NCI-H69 (cell line): ENCODE data around the gene ATP10B.

Experiments used
- DNase-seq: peaks from one replicate; lab custom pipeline; 2025; lab: John Stamatoyannopoulos, UW

The ATP10B gene

GRCh38 chr5:160548949-160549645, 302.9 kb downstream of the ATP10B start:
- no peak for DNase-seq

DNA sequence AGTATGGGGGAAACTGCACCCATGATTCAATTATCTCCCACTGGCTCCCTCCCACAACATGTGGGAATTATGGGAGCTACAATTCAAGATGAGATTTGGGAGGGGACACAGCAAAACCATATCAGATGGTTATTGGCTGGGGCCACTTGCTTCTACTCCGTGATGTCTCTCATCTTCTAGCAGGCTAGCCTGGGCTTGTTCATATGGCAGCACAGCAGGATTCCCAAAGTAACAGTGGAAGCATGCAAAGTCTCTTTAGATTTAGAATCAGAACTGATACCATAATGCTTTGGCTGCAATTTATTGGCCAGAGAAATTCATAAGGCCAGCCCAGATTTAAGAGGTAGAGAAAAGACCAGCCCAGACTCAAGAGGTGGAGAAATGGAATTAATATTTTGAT, 304.1 kb downstream of the ATP10B start:
- no peak for DNase-seq

DNA sequence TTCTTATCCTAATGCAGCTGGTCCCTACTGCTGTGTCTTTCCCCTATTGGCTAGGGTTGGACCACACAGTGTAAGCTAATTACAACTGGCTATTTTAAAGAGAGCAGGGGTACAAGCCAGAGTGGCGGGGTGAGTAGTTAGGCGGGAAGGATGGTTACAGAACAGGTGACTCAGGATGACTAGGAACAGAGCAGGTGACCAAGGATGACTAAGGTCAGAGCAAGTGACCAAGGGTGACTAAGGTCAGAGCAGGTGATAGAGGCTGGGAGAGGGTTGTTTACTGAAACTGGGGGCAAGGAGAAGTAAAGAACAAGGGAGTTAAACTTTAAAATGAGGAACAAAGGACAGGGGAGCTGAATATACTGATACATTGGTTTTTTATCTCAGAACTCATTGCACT, 304.9 kb downstream of the ATP10B start:
- no peak for DNase-seq

GRCh38 chr5:160545832-160546231, 306.2 kb downstream of the ATP10B start:
- DNase-seq: no peak

- no peak for DNase-seq
Observed at GRCh38 chr5:160543395-160543794, 308.6 kb downstream of the ATP10B start.

GRCh38 chr5:160542840-160543239, 309.2 kb downstream of the ATP10B start:
- DNase-seq: no peak

DNA sequence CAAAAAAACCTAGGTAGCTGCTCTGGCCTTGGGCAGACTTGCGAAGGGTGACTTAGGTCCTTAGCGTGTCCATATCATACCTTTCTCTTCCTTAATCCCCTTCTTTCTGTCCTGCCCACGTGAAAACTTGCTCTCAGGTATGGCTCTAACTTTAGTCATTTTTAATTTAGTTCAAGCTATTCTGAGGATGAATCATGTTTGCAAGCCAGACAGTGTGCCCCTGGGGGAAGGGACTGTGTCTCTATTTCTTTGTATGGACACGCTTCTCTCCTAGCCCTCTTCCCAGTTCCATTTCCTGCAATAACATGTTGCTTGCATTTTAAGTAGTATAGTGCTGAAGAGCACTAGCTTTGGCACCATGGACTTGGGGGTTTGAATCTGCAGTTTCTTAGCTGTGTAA, 309.7 kb downstream of the ATP10B start:
- no peak for DNase-seq

DNA sequence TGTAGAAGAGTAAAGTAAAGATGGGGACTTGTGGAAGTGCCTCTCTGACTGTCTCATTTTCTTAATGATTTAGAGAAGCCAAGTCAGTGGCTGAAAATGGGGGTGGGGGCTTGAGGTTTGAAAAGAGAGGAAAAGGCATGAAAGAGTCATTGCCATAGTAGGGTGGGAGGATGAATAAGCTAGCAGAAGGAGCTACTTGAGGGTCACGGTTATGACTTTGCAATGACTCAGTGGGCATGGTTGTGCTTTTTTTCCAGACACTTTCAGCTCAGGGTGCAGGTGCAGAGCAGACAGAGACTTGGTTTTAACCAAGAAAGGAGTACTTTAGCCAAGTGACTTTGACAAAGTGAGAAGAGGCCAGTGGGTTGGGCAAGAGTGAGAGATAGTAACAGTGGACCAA, 312.6 kb downstream of the ATP10B start:
- DNase-seq: no peak

DNA sequence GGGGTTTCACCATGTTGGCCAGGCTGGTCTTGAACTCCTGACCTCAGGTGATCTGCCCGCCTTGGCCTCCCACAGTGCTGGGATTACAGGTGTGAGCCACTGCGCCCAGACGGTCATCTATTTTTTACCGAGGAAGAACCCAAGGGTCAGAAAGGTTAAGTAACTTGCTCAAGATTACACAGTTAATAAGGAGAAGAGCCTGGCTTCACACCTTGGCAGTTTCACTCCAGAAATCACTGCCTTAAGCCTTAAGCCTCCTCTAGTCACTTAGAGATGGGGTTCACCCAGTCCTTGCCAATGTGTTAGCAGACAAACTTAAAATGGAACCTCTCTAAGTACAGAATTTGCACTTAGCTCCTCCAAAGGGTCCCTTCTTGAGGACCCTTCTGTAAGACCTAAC, 314.1 kb downstream of the ATP10B start:
- no peak for DNase-seq

GRCh38 chr5:160537116-160537515, 314.9 kb downstream of the ATP10B start:
- DNase-seq: no peak

GRCh38 chr5:160534914-160535313, 317.1 kb downstream of the ATP10B start:
- DNase-seq: no peak

GRCh38 chr5:160534125-160534524, 317.9 kb downstream of the ATP10B start:
- DNase-seq: no peak

GRCh38 chr5:160525471-160526261, 326.3 kb downstream of the ATP10B start:
- DNase-seq: no peak

GRCh38 chr5:160524827-160525226, 327.2 kb downstream of the ATP10B start:
- DNase-seq: no peak

DNA sequence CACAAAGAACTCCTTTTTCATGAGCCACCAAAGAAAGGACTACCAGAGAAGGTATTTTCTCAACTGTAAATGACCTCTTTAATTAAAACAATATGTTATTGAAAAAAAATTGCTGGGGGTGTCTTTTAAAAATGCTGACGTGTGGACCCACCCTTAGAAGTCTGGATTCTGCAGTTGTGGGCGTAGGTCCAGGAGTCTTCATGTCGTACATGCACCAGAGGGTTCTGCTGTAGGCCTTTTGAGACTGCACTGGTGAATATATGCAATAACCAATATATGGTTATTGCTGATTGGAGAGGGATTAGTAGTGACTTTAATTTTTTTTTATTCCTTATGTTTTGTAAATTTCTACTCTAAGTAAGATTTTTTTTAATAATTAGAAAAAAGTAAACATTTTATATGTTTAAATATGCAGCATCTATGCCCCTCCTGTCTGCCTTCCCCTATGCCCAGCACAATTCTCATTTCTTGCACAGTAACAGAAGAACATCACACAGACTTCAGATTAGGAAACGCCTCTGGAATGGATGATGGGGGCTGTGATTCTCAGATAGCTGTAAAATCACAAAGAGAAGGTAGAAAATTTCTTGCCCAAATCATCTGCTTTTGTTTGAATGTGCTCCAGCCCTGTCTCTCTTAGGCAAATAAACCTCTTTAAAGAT, 328.4 kb downstream of the ATP10B start:
- no peak for DNase-seq

GRCh38 chr5:160521392-160521663, 330.7 kb downstream of the ATP10B start:
- DNase-seq: no peak

- no peak for DNase-seq
Observed at GRCh38 chr5:160520609-160521391, 331.2 kb downstream of the ATP10B start.

DNA sequence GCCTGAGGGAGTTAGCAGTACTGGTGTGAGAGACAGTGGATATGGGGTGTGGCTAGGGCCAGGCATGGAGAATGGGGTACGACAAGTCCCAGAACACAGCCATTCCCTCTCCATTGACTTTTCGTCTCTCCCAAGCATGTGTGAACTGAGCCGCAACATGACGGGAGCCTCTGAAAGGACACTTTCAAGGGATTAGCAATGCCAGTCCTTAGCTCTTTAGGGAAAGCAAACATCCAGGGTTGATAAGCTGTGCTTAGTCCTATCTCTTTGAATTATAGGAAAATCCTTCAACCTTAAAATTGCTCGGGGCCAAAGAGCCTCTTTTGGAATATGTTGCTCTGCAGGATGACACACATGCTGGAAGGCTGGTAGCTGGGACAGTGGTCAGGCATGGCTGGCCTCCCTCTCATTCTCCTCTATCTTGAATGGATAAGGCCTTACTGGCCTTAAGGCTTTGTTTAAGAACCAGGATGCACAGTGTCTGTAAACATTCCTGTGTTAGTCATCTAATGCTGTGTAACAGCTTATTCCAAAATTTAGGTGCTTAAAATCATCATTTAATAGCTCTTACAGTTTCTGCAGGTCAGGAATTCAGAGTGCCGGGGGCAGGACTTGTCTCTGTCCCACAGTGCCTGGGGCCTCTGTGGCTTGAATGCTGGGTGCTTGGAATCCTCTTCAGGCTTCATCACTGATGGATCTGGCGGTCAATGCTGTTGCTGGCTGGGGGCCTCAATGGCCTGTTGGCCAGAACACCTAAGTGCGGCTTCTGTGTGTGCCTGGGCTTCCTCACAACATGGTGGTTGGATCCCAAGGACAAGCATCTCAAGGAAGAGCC, 335.1 kb downstream of the ATP10B start:
- DNase-seq: no peak

GRCh38 chr5:160514866-160515265, 337.1 kb downstream of the ATP10B start:
- no peak for DNase-seq

DNA sequence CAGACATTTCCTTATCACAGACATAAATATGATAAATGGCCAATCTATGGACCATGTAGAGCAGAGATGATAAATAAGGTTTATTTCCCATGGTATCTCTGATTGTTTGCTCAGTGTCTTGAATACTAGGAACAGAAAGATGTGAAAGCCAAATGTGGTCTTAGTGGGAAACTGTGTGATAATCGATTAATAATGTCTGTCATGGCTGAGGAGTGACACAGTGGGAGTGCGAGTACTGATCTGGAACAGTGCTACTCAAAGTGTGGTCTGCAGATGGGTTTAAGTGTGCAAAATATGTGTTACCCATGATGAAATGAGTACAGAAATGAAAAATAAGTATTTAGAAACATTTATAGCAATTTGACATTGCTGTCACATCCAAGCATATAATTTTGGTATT, 337.8 kb downstream of the ATP10B start:
- DNase-seq: no peak

GRCh38 chr5:160513485-160513884, 338.5 kb downstream of the ATP10B start:
- no peak for DNase-seq
